NCI-H69 (cell line): Measurements from ENCODE around the gene EHD3.

Experiments used
- DNase-seq: peaks from one replicate; lab custom pipeline; 2025; lab: John Stamatoyannopoulos, UW

The EHD3 gene

DNA sequence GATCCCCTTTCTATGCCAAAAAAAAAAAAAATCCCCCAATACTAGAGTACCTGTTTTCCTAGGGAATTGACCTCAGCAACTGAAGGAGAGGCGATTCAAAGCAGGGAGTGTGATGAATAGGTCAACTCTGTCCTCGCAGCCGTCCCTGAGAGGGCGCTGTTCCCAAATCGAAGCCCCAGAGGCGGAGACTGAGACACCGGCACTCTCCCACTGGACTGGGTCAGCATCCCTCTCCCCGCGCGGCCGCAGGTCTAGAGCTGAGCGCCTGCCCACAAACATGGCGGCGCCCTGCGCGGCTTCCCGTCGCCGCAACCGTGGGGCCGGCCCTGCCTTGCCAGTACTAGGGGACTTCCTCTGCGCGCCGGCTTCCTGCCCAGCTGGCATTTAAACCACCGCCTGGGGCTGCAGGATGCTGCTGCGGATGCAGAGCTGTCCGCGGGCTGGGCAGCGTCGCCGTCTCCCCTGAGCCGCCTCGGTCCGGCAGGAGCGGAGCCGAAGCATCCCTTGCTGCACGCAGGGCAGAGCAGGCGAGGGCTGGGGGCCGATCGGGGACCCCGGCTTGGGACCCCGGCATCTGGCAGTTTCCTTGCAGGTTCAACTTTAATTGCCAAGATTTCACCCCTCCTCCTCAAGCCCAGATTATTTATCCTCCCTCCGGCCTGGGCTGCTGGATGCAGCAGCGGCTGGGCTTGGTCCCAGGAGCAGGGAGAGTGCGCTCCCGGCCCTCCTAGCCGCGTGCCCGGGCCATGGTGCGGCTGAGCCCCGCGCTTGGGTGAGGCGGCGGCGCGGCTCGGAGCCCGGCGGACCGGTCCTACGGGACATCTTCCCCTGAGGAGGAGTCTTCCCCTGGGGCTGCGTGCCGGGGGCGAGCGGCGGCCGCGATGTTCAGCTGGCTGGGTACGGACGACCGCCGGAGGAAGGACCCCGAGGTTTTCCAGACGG lies at the start of gene EHD3:
EHD3 (plus strand) TSS at position 412 of the 942 bp plus-strand sequence; CDS start at position 882, 470 bp downstream.
- peak; percentile 95 for DNase-seq

DNA sequence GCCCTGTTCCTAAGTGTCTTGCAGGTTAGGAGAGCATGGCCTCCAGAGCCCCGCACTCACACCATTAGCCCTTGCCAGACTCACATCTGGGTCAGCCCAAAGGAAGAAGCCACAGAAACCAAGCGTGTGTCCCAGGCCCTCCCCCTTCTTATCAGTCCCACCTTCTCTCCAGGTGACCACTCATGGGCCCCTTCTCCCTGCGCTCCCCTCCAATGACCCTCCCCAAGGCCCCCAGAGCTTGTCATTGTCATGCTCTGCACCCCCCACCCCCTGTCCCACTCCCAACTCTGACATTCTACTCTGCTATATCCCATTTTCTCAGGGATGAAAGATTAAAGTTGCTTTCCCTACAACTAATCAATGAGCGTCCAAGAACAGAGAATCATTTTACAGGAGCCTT lies 46.8 kb upstream of the EHD3 start:
- no peak for DNase-seq

- DNase-seq = no peak
These were observed 45.8 kb upstream of the EHD3 start for GRCh38 chr2:31188131-31188530.

- DNase-seq = no peak
These were observed 44.8 kb upstream of the EHD3 start for GRCh38 chr2:31189141-31189540.

DNA sequence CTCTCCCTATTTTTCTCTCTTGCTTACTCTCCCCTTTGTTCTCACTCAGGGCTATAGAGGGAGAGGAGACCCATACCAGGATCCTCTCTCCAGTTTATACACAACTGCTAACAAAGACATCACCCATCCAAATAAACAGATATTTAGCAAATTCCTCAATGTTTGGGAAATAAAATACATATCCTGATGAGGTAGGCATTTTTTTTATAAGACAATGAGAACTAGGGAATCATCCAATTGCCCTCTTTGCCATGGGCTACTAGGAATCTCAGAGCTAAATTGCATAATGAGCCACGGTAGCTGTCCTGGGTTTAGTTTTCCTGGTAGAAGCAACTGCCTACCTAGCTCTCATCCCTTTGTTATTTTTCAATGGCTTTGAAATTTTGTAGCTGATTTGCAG lies 43.8 kb upstream of the EHD3 start:
- no peak for DNase-seq

GRCh38 chr2:31191931-31192330 lies 42.0 kb upstream of the EHD3 start:
- no peak for DNase-seq

DNA sequence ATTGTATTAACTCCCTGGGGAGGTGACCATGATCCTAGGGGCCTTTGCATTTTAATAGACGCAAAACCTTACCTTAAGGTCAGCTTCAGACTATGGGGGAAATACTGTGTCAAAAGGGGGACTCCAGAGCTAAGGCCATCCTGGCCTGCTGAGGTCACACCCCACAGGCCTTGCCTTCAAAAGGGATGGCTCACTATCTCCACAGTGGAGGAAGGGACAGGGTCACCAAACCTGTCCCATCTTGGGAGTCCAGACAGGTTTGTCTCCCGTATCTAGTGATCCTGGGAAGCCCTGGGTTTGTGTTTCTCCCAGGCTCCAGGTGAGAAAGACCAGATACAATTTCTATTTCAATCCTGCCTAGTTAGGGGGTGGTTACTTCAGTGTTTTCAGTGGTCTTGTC lies 41.6 kb upstream of the EHD3 start:
- DNase-seq = no peak

GRCh38 chr2:31192851-31193392 lies 41.0 kb upstream of the EHD3 start:
- no peak for DNase-seq

DNA sequence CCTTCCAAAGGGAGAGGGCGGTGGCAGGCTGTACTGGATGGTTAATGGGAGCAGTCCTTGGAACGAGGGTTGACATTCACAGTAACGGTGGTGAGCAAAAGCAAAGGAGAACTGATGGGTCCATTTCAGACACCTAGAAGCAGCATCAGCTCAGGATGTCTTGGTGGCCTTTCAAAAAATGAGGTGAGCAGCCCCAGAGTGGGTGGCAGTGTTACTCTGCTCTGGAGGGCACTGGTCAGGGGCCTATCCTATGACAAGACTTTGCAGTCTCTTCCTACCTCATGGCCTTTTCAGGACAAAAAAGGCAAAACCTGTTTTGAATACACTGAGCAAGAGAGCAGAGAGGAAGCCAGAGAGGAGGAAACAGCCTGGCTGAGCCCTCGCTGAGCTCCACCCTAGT lies 40.1 kb upstream of the EHD3 start:
- DNase-seq = no peak

- DNase-seq = no peak
These were observed 37.3 kb upstream of the EHD3 start for GRCh38 chr2:31196622-31197021.

DNA sequence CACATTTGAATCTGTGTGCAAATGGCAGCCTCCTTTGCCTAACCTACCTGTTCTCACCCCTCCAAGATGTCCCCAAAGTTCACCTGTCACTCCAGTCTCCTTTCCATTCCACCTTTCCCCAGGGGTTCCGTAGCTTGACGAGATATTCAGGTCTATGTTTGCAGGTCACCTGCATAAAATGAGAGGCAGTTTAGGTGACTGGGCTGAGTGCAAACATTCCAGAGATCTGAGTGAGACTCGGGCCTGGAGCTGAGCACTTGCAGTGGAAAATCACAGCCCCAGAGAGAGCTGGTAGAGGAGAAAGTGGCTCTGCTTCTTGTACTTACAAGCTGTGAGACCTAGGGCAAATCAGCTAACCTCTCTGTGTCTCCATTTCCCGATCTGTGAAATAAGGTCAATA lies 36.8 kb upstream of the EHD3 start:
- DNase-seq = no peak

DNA sequence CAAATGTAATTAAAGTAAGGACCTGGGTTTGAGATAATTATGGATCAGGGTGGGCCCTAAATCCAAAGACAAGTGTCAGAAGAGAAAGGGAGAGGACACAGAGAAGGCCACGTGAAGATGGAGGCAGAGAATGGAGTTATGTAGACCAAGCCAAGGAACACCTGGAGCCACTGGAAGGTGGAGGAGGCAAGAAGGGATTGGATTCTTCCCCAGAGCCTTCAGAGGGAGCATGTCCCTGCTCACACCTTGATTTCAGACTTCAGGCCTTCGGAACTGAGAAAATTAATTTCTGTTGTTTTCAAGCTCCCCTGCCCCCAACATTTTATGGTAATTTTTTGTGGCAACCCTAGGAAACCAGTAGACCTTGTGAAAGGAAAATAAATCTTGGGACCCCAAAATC lies 36.3 kb upstream of the EHD3 start:
- no peak for DNase-seq

DNA sequence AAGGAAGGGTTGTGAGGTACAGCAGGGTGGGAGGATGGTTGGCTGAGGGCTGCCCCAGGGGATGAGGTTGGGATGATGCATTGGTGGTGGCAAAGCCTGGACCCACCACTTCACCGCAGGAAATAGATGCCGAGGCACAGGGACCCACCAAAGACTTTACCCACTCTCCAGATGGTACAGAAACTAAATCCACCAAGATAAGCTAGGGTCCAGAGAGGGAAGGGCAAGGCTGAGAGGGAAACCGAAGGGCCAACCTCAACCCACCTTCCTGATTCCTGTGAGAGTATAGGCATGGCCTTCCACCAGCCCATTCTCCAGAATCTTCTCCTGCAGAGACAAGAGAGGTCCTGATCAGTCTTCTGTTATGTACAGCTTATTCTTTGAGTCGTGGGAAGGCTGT lies 34.7 kb upstream of the EHD3 start:
- no peak for DNase-seq

DNA sequence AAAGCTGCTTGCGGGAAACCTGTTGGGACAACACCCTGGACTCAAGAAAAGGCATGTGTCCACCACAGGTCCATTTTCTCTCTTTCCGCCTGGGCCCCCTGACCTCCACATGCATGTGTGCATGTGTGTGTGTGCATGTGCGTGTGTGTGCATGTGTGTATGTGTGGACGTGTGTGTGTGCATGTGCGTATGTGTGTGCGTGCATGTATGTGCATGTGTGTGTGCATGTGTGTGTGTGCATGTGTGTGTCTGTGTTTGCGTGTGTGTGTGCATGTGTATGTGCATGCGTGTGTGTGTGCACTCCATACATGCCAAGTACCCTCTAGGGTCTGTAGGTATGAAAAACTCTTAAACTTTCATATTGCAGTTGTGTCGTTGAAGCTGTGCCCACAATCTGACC lies 33.0 kb upstream of the EHD3 start:
- DNase-seq = no peak

DNA sequence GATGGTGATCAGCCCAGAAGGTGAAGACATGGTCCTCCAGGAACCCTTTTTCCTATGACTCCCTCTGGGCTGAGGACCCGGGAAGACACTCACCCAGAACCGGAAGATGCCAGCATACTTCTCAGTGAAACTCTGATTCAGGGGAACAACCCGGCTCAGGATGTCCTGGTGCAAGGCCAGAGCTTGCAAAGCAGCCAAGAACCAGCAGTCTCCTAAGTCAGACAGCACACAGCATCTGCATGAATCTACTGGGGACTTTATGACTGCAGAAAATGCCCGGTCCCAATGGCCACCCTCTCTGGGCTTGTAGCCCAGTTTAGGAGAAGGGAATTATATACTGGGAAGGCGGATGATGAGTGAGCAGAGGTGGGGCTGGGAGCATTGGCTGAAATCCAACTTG lies 31.9 kb upstream of the EHD3 start:
- no peak for DNase-seq

GRCh38 chr2:31202833-31203232 lies 31.1 kb upstream of the EHD3 start:
- peak; percentile 36 for DNase-seq

DNA sequence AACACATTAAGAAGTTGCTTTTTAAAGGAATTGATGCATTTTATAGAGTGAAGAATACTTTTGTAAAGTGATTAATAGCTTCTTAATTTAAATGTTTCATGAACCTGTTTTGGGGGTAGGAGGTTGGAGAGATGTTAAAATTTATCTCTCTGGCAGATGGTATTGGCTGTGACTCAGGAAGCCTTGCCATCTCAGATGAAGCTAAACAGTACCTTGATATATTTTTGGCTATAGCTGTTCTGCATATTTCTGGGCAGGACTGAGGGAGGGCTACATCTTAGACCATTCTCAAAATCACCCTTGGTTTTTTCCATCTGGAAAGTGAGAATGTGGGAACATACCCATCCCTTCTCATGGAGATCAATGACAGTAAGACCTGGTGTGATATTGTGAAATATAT lies 30.0 kb upstream of the EHD3 start:
- DNase-seq = no peak

DNA sequence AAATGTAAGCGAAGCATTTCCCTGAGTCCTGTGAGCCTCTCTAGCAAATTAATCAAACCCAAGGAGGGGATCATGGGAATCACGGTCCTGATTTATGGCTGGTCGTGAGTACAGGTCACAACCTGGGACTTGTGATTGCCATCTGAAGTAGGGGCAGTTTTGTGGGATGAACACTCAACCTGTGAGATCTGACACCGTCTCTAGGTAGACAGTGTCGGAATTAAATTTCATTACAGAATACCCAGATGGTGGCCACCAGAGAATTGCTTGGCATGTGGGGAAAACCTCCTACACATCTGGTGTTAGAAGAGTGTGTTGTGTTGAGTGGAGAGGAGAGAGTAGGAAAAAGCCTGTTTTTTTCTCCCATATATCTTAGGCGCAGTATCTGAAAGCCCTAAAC lies 29.2 kb upstream of the EHD3 start:
- peak; percentile 37 for DNase-seq

DNA sequence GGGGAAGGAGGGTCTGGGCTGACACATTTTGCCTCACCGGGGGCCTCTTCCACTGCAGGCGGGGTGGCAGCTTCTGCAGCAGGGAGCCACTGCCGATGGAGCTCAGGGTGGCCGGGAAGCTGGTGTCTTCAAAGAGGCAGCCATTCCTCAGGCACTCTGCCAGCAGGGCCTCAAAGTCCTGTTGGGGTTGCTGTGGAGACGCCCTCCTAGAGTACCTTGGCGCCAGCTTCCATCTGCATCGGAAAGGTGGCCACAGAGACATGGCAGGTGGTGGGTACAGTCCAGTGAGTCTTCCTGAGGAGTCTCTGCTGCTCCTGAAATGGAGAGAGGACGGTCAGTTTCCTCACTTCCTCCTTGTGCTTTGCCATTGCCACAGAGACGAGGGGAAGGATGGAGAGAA lies 28.8 kb upstream of the EHD3 start:
- DNase-seq = peak; percentile 58

DNA sequence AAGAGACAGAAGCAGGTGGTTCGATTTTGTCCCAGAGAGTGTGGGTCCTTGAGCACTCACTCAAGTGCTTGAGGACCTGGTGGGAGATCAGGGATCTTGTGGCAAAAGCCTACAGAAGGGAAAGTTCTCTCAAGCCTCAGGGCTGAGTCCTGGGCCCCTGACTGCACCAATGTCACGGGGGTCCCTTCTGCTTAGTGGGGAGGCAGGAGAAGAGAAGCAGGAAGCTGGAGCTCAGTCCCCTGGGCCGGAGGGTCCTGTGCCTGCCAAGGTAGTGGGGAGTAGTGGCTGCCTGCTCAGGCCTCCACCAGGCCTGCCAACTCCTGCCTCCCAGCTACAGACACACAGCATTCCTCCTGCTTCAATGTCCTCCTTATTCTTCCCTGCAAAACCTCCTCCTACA lies 28.3 kb upstream of the EHD3 start:
- DNase-seq = no peak

GRCh38 chr2:31207790-31208189 lies 26.2 kb upstream of the EHD3 start:
- DNase-seq = peak; percentile 4

- no peak for DNase-seq
These were observed 25.7 kb upstream of the EHD3 start for GRCh38 chr2:31208240-31208639.

- peak; percentile 18 for DNase-seq
These were observed 21.0 kb upstream of the EHD3 start for GRCh38 chr2:31212659-31213600.
